HEK293T (cell line): ENCODE data around the gene SLC9A2.

Experiments
- HDGF ChIP-seq: fragments of 450-650 bp; IDR thresholded peaks from 2 replicates; pipeline ENCODE4 v1.6.1; 2017; ENCODE audit warnings: antibody characterized with exemption, borderline replicate concordance
- PKNOX1 ChIP-seq: fragments of 450-650 bp; IDR thresholded peaks from 2 replicates; pipeline ENCODE4 v1.6.1; 2016

- no peak for TF ChIP-seq HDGF
- no peak for TF ChIP-seq PKNOX1
Measured at GRCh38 chr2:102672107-102672776, 52.9 kb downstream of the SLC9A2 start.
